GM23338 (cell line): ENCODE measurements around the gene HCK.
A peak's percentile ranks its signal among the peaks of the same experiment; 100 is the strongest.

ENCODE experiments used
- CREB1 ChIP-seq: fragments of 250-450 bp; sonication (Bioruptor Pico); IDR thresholded peaks from 2 replicates; pipeline ENCODE4 v1.5.0; 2020; ENCODE audit warnings: low read depth, mild to moderate bottlenecking, moderate library complexity
- EZH2 ChIP-seq: fragments of 200-600 bp; sonication (generic); IDR thresholded peaks from one replicate; pipeline ENCODE4 v1.8.0; 2017; ENCODE audit warnings: antibody characterized with exemption, mild to moderate bottlenecking, low read depth; ENCODE audit not compliant: unreplicated experiment
- EZH2phosphoT487 ChIP-seq: fragments of 200-600 bp; sonication (generic); IDR thresholded peaks from one replicate; pipeline ENCODE4 v1.8.1; 2018; ENCODE audit warnings: antibody characterized with exemption; ENCODE audit not compliant: unreplicated experiment
- JUNB ChIP-seq: IDR thresholded peaks from one replicate; pipeline ENCODE4 v1.6.1; 2016; ENCODE audit warnings: antibody characterized with exemption; ENCODE audit not compliant: unreplicated experiment
- NANOG ChIP-seq: IDR thresholded peaks from 2 replicates; pipeline ENCODE4 v1.6.1; 2016; ENCODE audit warnings: antibody characterized with exemption, borderline replicate concordance
- POLR2AphosphoS5 ChIP-seq: IDR thresholded peaks from 2 replicates; pipeline ENCODE4 v1.6.1; 2016; ENCODE audit warnings: antibody characterized with exemption, low read depth
- STAT1 ChIP-seq: IDR thresholded peaks from one replicate; pipeline ENCODE4 v1.6.1; 2016; ENCODE audit warnings: antibody characterized with exemption; ENCODE audit not compliant: unreplicated experiment
- ZNF331 ChIP-seq: fragments of 250-450 bp; sonication (Bioruptor Pico); IDR thresholded peaks from 2 replicates; pipeline ENCODE4 v1.5.0; 2020; ENCODE audit warnings: low read depth, mild to moderate bottlenecking, moderate library complexity
- TF ChIP-seq, protein P1 (sequence below), 2 experiments: fragments of 200-600 bp in 1 of 2; sonication (generic) in 1 of 2; conservative IDR thresholded peaks; 2 replicates each; pipeline versions ENCODE4 v1.5.1 to v1.6.1; 2016 to 2017; ENCODE audit warnings: antibody characterized with exemption in 2 of 2, low read depth in 2 of 2, mild to moderate bottlenecking in 2 of 2, moderate library complexity in 1 of 2
- TF ChIP-seq, protein P2 (sequence below): IDR thresholded peaks from one replicate; pipeline ENCODE4 v1.6.1; 2018; ENCODE audit warnings: antibody characterized with exemption; ENCODE audit not compliant: unreplicated experiment
- TF ChIP-seq, protein P3 (sequence below): IDR thresholded peaks from 2 replicates; pipeline ENCODE4 v1.6.1; 2016; ENCODE audit warnings: antibody characterized with exemption

DNA sequence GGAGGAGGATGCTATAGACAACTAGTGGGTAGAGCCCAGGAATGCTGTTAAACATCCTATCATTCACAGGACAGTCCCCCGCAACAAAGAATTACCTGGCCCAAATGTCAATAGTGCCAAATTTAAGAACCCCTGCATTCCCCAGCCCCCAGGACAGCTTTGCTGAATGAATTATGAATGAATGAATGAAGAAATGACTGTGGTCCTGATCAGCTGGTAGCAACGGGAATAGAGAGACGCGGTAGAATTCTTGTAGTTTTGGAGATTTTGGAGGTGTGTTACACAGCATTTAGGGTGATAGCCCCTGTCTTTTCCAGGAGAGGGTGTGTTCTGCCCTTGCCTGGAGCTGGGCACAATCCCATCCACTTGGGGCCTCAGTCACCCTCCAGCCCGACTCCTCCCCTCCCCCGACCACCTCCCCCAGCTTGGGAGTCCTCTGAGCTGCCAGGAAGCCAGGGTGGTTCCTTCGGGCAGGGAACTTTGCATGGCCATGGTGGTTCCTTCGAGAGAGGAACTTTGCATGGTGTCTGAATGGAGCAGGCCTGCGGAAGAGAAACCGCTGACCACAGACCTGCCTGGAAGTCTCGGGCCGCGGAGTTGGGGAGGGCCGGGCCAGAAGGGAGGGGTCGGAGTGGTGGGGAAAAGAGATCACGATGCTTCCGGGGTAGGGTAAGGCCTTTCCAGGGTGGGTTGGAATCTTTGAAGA lies 1.0 kb upstream of the HCK start:
- no peak for TF ChIP-seq JUNB
- TF ChIP-seq, protein P1, sequence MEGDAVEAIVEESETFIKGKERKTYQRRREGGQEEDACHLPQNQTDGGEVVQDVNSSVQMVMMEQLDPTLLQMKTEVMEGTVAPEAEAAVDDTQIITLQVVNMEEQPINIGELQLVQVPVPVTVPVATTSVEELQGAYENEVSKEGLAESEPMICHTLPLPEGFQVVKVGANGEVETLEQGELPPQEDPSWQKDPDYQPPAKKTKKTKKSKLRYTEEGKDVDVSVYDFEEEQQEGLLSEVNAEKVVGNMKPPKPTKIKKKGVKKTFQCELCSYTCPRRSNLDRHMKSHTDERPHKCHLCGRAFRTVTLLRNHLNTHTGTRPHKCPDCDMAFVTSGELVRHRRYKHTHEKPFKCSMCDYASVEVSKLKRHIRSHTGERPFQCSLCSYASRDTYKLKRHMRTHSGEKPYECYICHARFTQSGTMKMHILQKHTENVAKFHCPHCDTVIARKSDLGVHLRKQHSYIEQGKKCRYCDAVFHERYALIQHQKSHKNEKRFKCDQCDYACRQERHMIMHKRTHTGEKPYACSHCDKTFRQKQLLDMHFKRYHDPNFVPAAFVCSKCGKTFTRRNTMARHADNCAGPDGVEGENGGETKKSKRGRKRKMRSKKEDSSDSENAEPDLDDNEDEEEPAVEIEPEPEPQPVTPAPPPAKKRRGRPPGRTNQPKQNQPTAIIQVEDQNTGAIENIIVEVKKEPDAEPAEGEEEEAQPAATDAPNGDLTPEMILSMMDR (conservative IDR thresholded peaks at IDR 0.05; ENCODE audit: low read depth in 2 of 2): peak; percentile 11 to 38; a peak in 3 of 4 replicates
- TF ChIP-seq POLR2AphosphoS5: no peak
- TF ChIP-seq, protein P2, sequence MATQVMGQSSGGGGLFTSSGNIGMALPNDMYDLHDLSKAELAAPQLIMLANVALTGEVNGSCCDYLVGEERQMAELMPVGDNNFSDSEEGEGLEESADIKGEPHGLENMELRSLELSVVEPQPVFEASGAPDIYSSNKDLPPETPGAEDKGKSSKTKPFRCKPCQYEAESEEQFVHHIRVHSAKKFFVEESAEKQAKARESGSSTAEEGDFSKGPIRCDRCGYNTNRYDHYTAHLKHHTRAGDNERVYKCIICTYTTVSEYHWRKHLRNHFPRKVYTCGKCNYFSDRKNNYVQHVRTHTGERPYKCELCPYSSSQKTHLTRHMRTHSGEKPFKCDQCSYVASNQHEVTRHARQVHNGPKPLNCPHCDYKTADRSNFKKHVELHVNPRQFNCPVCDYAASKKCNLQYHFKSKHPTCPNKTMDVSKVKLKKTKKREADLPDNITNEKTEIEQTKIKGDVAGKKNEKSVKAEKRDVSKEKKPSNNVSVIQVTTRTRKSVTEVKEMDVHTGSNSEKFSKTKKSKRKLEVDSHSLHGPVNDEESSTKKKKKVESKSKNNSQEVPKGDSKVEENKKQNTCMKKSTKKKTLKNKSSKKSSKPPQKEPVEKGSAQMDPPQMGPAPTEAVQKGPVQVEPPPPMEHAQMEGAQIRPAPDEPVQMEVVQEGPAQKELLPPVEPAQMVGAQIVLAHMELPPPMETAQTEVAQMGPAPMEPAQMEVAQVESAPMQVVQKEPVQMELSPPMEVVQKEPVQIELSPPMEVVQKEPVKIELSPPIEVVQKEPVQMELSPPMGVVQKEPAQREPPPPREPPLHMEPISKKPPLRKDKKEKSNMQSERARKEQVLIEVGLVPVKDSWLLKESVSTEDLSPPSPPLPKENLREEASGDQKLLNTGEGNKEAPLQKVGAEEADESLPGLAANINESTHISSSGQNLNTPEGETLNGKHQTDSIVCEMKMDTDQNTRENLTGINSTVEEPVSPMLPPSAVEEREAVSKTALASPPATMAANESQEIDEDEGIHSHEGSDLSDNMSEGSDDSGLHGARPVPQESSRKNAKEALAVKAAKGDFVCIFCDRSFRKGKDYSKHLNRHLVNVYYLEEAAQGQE: no peak
- TF ChIP-seq EZH2: peak; percentile 34
- TF ChIP-seq EZH2phosphoT487: no peak
- TF ChIP-seq, protein P3, sequence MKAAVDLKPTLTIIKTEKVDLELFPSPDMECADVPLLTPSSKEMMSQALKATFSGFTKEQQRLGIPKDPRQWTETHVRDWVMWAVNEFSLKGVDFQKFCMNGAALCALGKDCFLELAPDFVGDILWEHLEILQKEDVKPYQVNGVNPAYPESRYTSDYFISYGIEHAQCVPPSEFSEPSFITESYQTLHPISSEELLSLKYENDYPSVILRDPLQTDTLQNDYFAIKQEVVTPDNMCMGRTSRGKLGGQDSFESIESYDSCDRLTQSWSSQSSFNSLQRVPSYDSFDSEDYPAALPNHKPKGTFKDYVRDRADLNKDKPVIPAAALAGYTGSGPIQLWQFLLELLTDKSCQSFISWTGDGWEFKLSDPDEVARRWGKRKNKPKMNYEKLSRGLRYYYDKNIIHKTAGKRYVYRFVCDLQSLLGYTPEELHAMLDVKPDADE: no peak
- TF ChIP-seq CREB1 (CRISPR knock-in tag): no peak
- no peak for TF ChIP-seq STAT1
- no peak for TF ChIP-seq NANOG
- no peak for TF ChIP-seq ZNF331 (CRISPR knock-in tag)
